Activated naive CD8-positive, alpha-beta T cell treated with anti-CD3 and anti-CD28 coated beads for 36 hours (primary cell): Measurements from ENCODE around the gene SLC16A2. TPM values are rescaled to one million over a fixed set of nuclear protein-coding genes. Genes with fewer than 3 reads are reported as not detected.
"Not testable (repeated sequence)": the region's sequence is repeated elsewhere in the genome, so short reads cannot be mapped to it uniquely, and the experiment has no call there.

Source experiments
- DNase-seq: peaks from one replicate; pipeline ENCODE4 v3.0.0; 2021
- H3K27ac Mint-ChIP-seq: one replicate; pipeline ENCODE4 v1.8.0; 2022; ENCODE audit warnings: mild to moderate bottlenecking, moderate library complexity, mixed read lengths
- H3K27me3 Mint-ChIP-seq: one replicate; pipeline ENCODE4 v1.8.0; 2022; ENCODE audit warnings: mild to moderate bottlenecking, mixed read lengths
- H3K36me3 Mint-ChIP-seq: one replicate; pipeline ENCODE4 v1.8.0; 2021; ENCODE audit warnings: mild to moderate bottlenecking, mixed read lengths
- H3K4me1 Mint-ChIP-seq: one replicate; pipeline ENCODE4 v1.8.0; 2021; ENCODE audit warnings: mixed read lengths
- H3K4me3 Mint-ChIP-seq: one replicate; pipeline ENCODE4 v1.8.0; 2022; ENCODE audit warnings: mild to moderate bottlenecking, moderate library complexity, mixed read lengths
- H3K9me3 Mint-ChIP-seq: one replicate; pipeline ENCODE4 v1.8.0; 2022; ENCODE audit warnings: mixed read lengths
- total RNA-seq, 2 experiments: library from RNA; stranded (reverse); gene quantifications; one replicate each; pipeline ENCODE4 v1.2.3, GENCODE V29; 2021

Gene SLC16A2
- total RNA-seq, 2 experiments from 2014 or later: 0.60 to 0.68 TPM

- H3K27ac Mint-ChIP-seq: no peak overlapping the region
- DNase-seq: no peak
- H3K4me3 Mint-ChIP-seq: no peak overlapping the region
- no peaks in the 10 kb centered on the region for H3K36me3 Mint-ChIP-seq
- peaks cover 12% of the 10 kb centered on the region for H3K4me1 Mint-ChIP-seq
- no peaks in the 10 kb centered on the region for H3K9me3 Mint-ChIP-seq
- H3K27me3 Mint-ChIP-seq: peaks cover 7% of the 10 kb centered on the region
Observed at GRCh38 chrX:74426071-74426470, 4.8 kb downstream of the SLC16A2 start.

- Mint-ChIP-seq H3K4me1 (peaks cover 12% of the 10 kb centered on the region), H3K9me3 (no peaks in the 10 kb centered on the region), H3K27ac (no peak overlapping the region), H3K36me3 (no peaks in the 10 kb centered on the region), H3K4me3 (no peak overlapping the region), H3K27me3 (peaks cover 4% of the 10 kb centered on the region)
- DNase-seq: no peak
Observed at GRCh38 chrX:74426615-74427014, 5.3 kb downstream of the SLC16A2 start.

DNA sequence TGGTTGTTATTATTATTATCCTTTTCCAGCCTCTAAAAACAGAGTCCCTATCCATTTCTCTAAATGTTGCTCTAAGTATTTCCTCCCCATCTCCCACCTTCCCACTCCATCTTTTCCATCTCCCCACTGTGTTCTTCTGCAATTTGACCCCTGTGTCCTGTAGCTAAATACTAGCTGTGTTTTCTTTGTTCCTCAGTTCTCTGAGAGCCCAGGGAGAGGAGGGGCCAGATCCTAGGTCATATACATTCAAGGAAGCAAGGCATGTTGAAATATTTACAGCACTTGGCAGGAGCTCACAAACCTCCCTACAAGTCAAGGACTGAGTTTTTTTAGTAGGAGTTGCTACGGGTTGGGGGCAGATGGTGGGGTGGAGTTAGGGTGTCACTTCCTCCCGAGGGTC is 10.5 kb downstream of the SLC16A2 start:
- Mint-ChIP-seq H3K9me3 (no peaks in the 10 kb centered on the region), H3K4me1 (no peaks in the 10 kb centered on the region), H3K27me3 (no peaks in the 10 kb centered on the region), H3K27ac (no peak overlapping the region), H3K36me3 (no peaks in the 10 kb centered on the region), H3K4me3 (no peak overlapping the region)
- DNase-seq: no peak

GRCh38 chrX:74434336-74434735 is 13.0 kb downstream of the SLC16A2 start:
- no peak for DNase-seq
- Mint-ChIP-seq H3K4me3 (no peak overlapping the region), H3K27me3 (no peaks in the 10 kb centered on the region), H3K4me1 (no peaks in the 10 kb centered on the region), H3K27ac (no peak overlapping the region), H3K36me3 (no peaks in the 10 kb centered on the region), H3K9me3 (no peaks in the 10 kb centered on the region)

DNA sequence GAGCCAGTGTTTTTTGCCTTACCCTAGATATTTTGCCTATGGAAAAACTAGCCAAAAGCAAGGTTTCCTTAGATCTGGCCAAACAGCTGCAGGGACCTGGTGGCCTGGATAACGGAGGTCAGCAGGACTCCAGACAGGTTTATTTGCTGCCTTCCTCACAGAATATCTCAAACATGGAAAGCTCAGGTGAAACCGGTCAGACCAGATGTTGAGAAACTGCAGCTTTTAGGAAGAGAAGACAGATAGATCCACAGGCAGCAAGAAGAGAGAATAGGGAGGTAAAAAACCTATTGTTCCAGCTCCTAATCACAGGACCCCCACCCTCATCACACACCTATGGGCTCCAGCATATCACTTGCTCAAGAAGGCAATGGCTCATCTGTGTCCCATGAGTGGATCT is 16.2 kb downstream of the SLC16A2 start:
- Mint-ChIP-seq H3K4me3 (no peak overlapping the region), H3K9me3 (no peaks in the 10 kb centered on the region), H3K27ac (no peak overlapping the region), H3K4me1 (no peaks in the 10 kb centered on the region), H3K36me3 (no peaks in the 10 kb centered on the region), H3K27me3 (no peaks in the 10 kb centered on the region)
- DNase-seq: no peak

- H3K4me1 Mint-ChIP-seq: no peaks in the 10 kb centered on the region
- H3K27ac Mint-ChIP-seq: no peak overlapping the region
- H3K36me3 Mint-ChIP-seq: no peaks in the 10 kb centered on the region
- no peaks in the 10 kb centered on the region for H3K27me3 Mint-ChIP-seq
- no peak for DNase-seq
- no peak overlapping the region for H3K4me3 Mint-ChIP-seq
- no peaks in the 10 kb centered on the region for H3K9me3 Mint-ChIP-seq
Observed at GRCh38 chrX:74438764-74439163, 17.5 kb downstream of the SLC16A2 start.

GRCh38 chrX:74445099-74445498 is 23.8 kb downstream of the SLC16A2 start:
- Mint-ChIP-seq H3K4me3 (no peak overlapping the region), H3K27me3 (no peaks in the 10 kb centered on the region), H3K27ac (no peak overlapping the region), H3K36me3 (no peaks in the 10 kb centered on the region), H3K4me1 (peaks cover 6% of the 10 kb centered on the region), H3K9me3 (no peaks in the 10 kb centered on the region)
- no peak for DNase-seq

DNA sequence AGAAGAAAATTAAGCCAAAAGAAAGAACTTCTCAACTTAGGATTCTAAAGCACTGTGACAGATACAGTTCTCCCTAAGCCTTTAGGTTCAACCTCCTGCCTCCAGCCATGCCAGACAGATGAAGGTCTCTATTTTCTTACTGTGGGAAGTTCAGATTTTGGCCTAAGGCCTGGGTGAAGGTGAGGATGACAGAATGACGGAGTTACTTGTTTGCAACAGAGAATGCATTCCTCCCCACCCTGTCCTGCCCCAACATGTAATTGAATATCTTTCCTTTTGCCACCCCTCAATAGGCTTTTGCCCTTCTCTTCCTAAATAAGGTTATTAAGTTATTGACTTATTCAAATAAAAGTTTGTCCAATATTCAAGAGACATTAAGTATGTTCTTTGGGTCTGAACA is 25.6 kb downstream of the SLC16A2 start:
- Mint-ChIP-seq H3K4me1 (peaks cover 21% of the 10 kb centered on the region), H3K4me3 (no peak overlapping the region), H3K9me3 (no peaks in the 10 kb centered on the region), H3K36me3 (no peaks in the 10 kb centered on the region), H3K27ac (no peak overlapping the region), H3K27me3 (no peaks in the 10 kb centered on the region)
- DNase-seq: no peak

GRCh38 chrX:74448669-74449068 is 27.4 kb downstream of the SLC16A2 start:
- Mint-ChIP-seq H3K9me3 (no peaks in the 10 kb centered on the region), H3K4me3 (no peak overlapping the region), H3K4me1 (peaks cover 21% of the 10 kb centered on the region), H3K36me3 (no peaks in the 10 kb centered on the region), H3K27me3 (no peaks in the 10 kb centered on the region), H3K27ac (no peak overlapping the region)
- no peak for DNase-seq

DNA sequence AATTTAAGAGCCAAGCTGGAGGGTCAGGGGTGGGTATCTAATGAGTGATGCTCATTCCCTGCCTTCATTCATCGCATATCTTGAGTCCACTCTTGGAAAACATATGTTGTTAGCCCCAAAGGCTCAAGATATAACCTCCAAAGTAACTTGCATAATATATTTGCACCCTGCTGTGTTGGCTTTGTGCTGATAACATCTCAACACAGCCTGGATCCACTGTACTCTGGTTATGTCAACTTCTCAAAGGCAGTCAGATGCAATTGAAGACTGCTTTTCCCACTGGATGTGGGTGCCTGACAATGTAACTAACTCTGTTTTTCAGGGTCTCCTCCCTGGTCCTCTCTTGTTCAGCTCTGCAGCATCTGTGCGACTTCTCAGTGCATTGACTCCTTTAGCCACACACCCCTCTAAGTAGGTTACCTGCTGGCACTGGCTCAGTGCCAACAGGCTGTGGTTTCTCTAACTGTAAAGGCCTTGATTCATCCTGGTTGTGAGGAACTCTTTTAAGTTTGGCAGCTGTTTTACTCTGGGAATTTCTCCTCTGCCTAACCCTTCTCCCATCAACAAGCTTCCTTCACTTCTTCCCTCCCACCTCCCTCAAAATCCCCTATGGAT is 28.1 kb downstream of the SLC16A2 start:
- H3K27ac Mint-ChIP-seq: no peak overlapping the region
- no peaks in the 10 kb centered on the region for H3K9me3 Mint-ChIP-seq
- H3K4me3 Mint-ChIP-seq: no peak overlapping the region
- H3K4me1 Mint-ChIP-seq: peaks cover 21% of the 10 kb centered on the region
- no peaks in the 10 kb centered on the region for H3K27me3 Mint-ChIP-seq
- no peak for DNase-seq
- H3K36me3 Mint-ChIP-seq: no peaks in the 10 kb centered on the region

DNA sequence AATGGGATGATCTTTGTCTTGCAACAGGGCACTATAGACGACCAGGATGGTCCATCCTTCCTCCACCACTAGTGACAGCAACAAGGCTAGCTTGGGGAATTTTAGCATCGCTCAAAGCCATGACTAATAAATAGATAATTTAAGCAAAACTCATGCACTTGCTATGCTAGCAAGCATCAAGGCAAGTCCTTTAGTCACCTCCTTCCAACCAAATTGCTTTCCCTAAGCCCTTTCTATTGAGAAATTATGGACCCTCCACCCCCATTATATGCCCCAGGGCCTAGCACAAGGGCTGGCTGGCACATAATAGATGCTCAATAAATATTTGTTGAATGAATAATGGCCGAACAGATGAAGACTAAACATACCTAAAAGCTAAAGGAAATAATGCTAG is 28.6 kb downstream of the SLC16A2 start:
- H3K9me3 Mint-ChIP-seq: no peaks in the 10 kb centered on the region
- H3K4me3 Mint-ChIP-seq: no peak overlapping the region
- DNase-seq: no peak
- H3K36me3 Mint-ChIP-seq: no peaks in the 10 kb centered on the region
- H3K27ac Mint-ChIP-seq: no peak overlapping the region
- peaks cover 21% of the 10 kb centered on the region for H3K4me1 Mint-ChIP-seq
- no peaks in the 10 kb centered on the region for H3K27me3 Mint-ChIP-seq

- Mint-ChIP-seq H3K9me3 (no peaks in the 10 kb centered on the region), H3K27me3 (no peaks in the 10 kb centered on the region), H3K4me1 (peaks cover 21% of the 10 kb centered on the region), H3K27ac (peak overlapping the region; percentile 63), H3K36me3 (no peaks in the 10 kb centered on the region), H3K4me3 (no peak overlapping the region)
- no peak for DNase-seq
Observed at GRCh38 chrX:74450803-74451449, 29.6 kb downstream of the SLC16A2 start.

- DNase-seq: no peak
- Mint-ChIP-seq H3K36me3 (no peaks in the 10 kb centered on the region), H3K9me3 (no peaks in the 10 kb centered on the region), H3K4me1 (peaks cover 21% of the 10 kb centered on the region), H3K27me3 (no peaks in the 10 kb centered on the region), H3K27ac (peak overlapping the region; percentile 63), H3K4me3 (no peak overlapping the region)
Observed at GRCh38 chrX:74451450-74452198, 30.3 kb downstream of the SLC16A2 start.

DNA sequence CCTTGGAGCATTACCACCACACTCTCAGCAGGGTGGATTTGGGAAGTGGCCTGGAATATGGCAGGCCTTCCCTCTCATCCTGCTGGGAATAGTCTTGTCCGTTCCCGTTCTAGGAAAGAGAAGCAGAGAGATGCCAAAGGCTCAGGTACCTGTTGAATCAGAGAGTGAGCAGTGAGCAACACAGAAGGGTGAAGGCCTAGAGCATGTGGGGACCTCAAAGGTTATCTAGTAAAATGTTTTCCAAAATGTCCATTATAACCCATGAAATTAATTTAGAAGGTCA is 30.8 kb downstream of the SLC16A2 start:
- Mint-ChIP-seq H3K4me3 (no peak overlapping the region), H3K36me3 (no peaks in the 10 kb centered on the region), H3K27me3 (no peaks in the 10 kb centered on the region), H3K27ac (no peak overlapping the region), H3K4me1 (peaks cover 21% of the 10 kb centered on the region), H3K9me3 (no peaks in the 10 kb centered on the region)
- DNase-seq: no peak

DNA sequence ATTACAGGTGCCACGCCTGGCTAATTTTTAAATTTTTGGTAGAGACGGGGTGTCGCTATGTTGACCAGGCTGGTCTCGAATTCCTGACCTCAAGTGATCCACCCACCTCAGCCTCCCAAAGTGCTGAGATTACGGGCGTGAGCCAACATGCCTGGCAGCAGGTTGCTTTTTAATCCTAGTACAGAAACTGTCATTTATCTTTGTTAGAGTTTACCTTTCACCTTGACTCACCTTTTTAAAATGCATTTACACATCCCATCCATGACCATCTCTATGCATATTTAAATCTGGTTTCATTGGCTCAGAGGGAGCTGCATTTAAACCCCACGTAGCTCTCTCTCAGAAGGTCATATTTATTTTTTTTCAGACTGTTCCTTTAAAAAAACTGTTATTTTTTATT is 31.9 kb downstream of the SLC16A2 start:
- H3K36me3 Mint-ChIP-seq: no peaks in the 10 kb centered on the region
- no peaks in the 10 kb centered on the region for H3K27me3 Mint-ChIP-seq
- peaks cover 21% of the 10 kb centered on the region for H3K4me1 Mint-ChIP-seq
- no peak overlapping the region for H3K4me3 Mint-ChIP-seq
- H3K27ac Mint-ChIP-seq: no peak overlapping the region
- no peak for DNase-seq
- H3K9me3 Mint-ChIP-seq: no peaks in the 10 kb centered on the region

GRCh38 chrX:74454233-74454632 is 32.9 kb downstream of the SLC16A2 start:
- not testable (repeated sequence) for DNase-seq, H3K36me3 Mint-ChIP-seq, H3K4me3 Mint-ChIP-seq, H3K27me3 Mint-ChIP-seq, H3K9me3 Mint-ChIP-seq, H3K27ac Mint-ChIP-seq
- peaks cover 21% of the 10 kb centered on the region for H3K4me1 Mint-ChIP-seq
